NT2/D1 (cell line): ENCODE measurements around the gene PLCL1.

Source experiments
- SUZ12 ChIP-seq: IDR thresholded peaks from 2 replicates; pipeline ENCODE4 v1.6.1; 2011; ENCODE audit not compliant: insufficient read length, insufficient read depth; ENCODE audit errors: extremely low read depth
- YY1 ChIP-seq: IDR thresholded peaks from 2 replicates; pipeline ENCODE4 v1.6.1; 2011; ENCODE audit not compliant: insufficient read length, insufficient read depth
- ZNF274 ChIP-seq: IDR thresholded peaks from 2 replicates; pipeline ENCODE4 v1.6.1; 2011; ENCODE audit warnings: mild to moderate bottlenecking, low read depth, low read length

- TF ChIP-seq ZNF274, result no peak
- no peak for TF ChIP-seq SUZ12
- TF ChIP-seq YY1, result no peak
Observed at GRCh38 chr2:197852108-197852507, 47.7 kb downstream of the PLCL1 start.
